Calu3 (cell line): ENCODE data around the gene PHOSPHO1. TPM values are rescaled to one million over a fixed set of nuclear protein-coding genes. Genes with fewer than 3 reads are reported as not detected.
"Not testable (repeated sequence)": the region's sequence is repeated elsewhere in the genome, so short reads cannot be mapped to it uniquely, and the experiment has no call there.

Experiments used
- BruUV-seq: library from RNA; stranded (reverse); fragments of 400-500 nt; replicated peaks from 2 replicates; lab custom pipeline; 2021; lab: Mats Ljungman, UMichigan
- CTCF ChIA-PET: fragments of 300-600 bp; sonication (Branson Sonifier 250); formaldehyde crosslinking; loops from one replicate; lab custom pipeline; 2022; ENCODE audit warnings: antibody characterized with exemption; lab: Charles Lee
- DNase-seq: peaks from one replicate; pipeline ENCODE4 v3.0.0; 2022
- H3K27ac Mint-ChIP-seq: one replicate; pipeline ENCODE4 v1.8.0; 2022; ENCODE audit warnings: mixed read lengths; ENCODE audit not compliant: unreplicated experiment
- H3K27me3 Mint-ChIP-seq: one replicate; pipeline ENCODE4 v1.8.0; 2022; ENCODE audit warnings: mixed read lengths; ENCODE audit not compliant: unreplicated experiment
- H3K36me3 Mint-ChIP-seq: one replicate; pipeline ENCODE4 v1.8.0; 2022; ENCODE audit warnings: mild to moderate bottlenecking, moderate library complexity, mixed read lengths; ENCODE audit not compliant: insufficient read depth, unreplicated experiment
- H3K4me1 Mint-ChIP-seq: one replicate; pipeline ENCODE4 v1.8.0; 2022; ENCODE audit warnings: mild to moderate bottlenecking, low read depth, mixed read lengths; ENCODE audit not compliant: unreplicated experiment
- H3K4me3 Mint-ChIP-seq: one replicate; pipeline ENCODE4 v1.8.0; 2022; ENCODE audit warnings: mild to moderate bottlenecking, low read depth, moderate library complexity, mixed read lengths; ENCODE audit not compliant: unreplicated experiment
- H3K9me3 Mint-ChIP-seq: one replicate; pipeline ENCODE4 v1.8.0; 2022; ENCODE audit warnings: low read depth, mixed read lengths; ENCODE audit not compliant: unreplicated experiment
- intact Hi-C: fragments of 100-400 bp; cut with micrococcal nuclease; formaldehyde crosslinking; loops from one replicate; pipeline ENCODE4 v1.10.0; 2022; ENCODE audit not compliant: unreplicated experiment
- total RNA-seq: library from RNA; stranded (reverse); gene quantifications from 2 replicates; pipeline ENCODE4 v1.2.3, GENCODE V29; 2022
- TF ChIP-seq, protein P1 (sequence below): fragments of 200-600 bp; IDR thresholded peaks from one replicate; pipeline ENCODE4 v1.8.0; 2022; ENCODE audit warnings: antibody characterized with exemption; ENCODE audit not compliant: unreplicated experiment

The PHOSPHO1 gene
- total RNA-seq, 1 experiment from 2014 or later, result not detected

DNA sequence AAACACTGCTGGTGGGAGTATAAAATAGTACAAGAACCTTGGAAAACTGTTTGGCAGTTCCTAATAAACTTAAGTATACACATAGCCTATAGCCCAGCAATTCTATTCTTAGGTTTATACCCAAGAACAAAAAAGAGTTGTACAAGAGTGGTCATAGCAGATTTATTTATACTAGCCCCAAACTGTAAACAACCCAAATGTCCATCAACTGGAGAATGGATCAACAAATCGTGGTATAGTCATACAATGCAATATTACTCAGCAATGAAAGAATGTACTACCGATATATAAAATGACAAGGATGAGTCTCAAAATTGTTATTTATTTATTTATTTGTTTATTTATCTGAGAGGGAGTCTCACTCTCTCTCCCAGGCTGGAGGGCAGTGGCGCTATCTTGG, 43.3 kb downstream of the PHOSPHO1 start:
- H3K36me3 Mint-ChIP-seq, result peaks cover 10% of the 10 kb centered on the region
- no peak overlapping the region for H3K27ac Mint-ChIP-seq
- no peak overlapping the region for H3K4me3 Mint-ChIP-seq
- DNase-seq, result no peak
- intact Hi-C loops, result no loop called here
- peaks cover 8% of the 10 kb centered on the region for H3K27me3 Mint-ChIP-seq
- CTCF ChIA-PET, result interaction anchor here (0.6 kb wide), 1 partner anchor 73 kb away, joined by 3 read pairs; no protein-coding TSS in a partner anchor
- H3K4me1 Mint-ChIP-seq, result no peaks in the 10 kb centered on the region
- TF ChIP-seq, protein P1, sequence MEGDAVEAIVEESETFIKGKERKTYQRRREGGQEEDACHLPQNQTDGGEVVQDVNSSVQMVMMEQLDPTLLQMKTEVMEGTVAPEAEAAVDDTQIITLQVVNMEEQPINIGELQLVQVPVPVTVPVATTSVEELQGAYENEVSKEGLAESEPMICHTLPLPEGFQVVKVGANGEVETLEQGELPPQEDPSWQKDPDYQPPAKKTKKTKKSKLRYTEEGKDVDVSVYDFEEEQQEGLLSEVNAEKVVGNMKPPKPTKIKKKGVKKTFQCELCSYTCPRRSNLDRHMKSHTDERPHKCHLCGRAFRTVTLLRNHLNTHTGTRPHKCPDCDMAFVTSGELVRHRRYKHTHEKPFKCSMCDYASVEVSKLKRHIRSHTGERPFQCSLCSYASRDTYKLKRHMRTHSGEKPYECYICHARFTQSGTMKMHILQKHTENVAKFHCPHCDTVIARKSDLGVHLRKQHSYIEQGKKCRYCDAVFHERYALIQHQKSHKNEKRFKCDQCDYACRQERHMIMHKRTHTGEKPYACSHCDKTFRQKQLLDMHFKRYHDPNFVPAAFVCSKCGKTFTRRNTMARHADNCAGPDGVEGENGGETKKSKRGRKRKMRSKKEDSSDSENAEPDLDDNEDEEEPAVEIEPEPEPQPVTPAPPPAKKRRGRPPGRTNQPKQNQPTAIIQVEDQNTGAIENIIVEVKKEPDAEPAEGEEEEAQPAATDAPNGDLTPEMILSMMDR, result no peak
- H3K9me3 Mint-ChIP-seq, result peaks cover 7% of the 10 kb centered on the region
- no TSS peak for BruUV-seq

DNA sequence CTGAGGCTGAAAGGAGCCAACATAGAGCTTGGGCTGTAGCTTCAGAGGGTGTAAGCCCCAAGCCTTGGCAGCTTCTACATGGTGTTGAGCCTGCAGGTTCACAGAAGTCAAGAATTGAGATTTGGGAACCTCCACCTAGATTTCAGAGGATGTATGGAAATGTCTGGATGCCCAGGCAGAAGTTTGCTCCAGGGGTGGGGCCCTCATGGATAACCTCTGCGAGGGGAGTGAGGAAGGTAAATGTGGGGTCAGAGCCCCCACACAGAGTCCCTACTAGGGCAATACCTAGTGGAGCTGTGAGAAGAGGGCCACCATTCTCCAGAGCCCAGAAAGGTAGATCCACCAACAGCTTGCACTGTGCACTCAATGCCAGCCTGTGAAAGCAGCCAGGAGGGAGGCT, 45.2 kb downstream of the PHOSPHO1 start:
- H3K27me3 Mint-ChIP-seq, H3K4me3 Mint-ChIP-seq, BruUV-seq, intact Hi-C loops, H3K27ac Mint-ChIP-seq, H3K9me3 Mint-ChIP-seq, H3K36me3 Mint-ChIP-seq, DNase-seq, H3K4me1 Mint-ChIP-seq, CTCF ChIA-PET: not testable (repeated sequence)

DNA sequence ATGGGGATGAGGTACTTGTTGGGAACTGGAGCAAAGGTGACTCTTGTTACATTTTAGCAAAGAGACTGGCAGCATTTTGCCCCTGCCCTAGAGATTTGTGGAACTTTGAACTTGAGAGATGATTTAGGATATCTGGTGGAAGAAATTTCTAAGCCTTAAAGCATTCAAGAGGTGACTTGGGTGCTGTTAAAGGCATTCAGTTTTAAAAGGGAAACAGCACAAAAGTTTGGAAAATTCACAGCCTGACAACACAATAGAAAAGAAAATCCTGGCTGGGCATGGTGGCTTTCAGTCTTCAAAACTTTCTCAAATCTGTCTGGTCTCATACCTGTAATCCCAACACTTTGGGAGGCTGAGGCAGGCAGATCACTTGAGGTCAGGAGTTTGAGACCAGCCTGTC, 46.1 kb downstream of the PHOSPHO1 start:
- H3K4me3 Mint-ChIP-seq, H3K9me3 Mint-ChIP-seq, intact Hi-C loops, H3K27me3 Mint-ChIP-seq, H3K27ac Mint-ChIP-seq, DNase-seq, H3K4me1 Mint-ChIP-seq, BruUV-seq, CTCF ChIA-PET, H3K36me3 Mint-ChIP-seq: not testable (repeated sequence)

DNA sequence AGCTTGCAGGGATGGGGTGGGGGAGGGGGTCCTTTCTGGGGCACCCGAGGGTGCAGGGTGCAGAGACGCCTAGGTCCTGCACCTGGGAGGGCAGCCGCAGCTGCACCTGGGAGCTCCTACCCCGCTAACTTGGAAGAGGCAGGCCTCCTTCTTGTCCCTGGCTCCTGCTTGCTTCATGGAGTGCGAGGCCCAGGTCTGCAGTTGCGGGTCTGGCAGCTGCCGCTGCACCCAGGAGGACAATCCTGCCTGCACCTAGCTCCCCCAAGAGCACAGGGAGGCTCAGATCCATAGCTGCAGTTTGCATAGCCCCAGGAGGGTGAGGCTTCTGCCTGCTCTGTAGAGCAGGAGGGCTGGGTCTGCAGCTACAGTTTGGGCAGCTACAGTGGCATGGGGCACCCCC, 46.8 kb downstream of the PHOSPHO1 start:
- Mint-ChIP-seq H3K4me1 (no peaks in the 10 kb centered on the region), H3K9me3 (peaks cover 7% of the 10 kb centered on the region), H3K27ac (no peak overlapping the region), H3K27me3 (peaks cover 9% of the 10 kb centered on the region), H3K36me3 (no peaks in the 10 kb centered on the region), H3K4me3 (no peak overlapping the region)
- intact Hi-C loops, result no loop called here
- CTCF ChIA-PET, result no interaction called here
- TF ChIP-seq, protein P1, result no peak
- DNase-seq, result no peak
- BruUV-seq, result no TSS peak

DNA sequence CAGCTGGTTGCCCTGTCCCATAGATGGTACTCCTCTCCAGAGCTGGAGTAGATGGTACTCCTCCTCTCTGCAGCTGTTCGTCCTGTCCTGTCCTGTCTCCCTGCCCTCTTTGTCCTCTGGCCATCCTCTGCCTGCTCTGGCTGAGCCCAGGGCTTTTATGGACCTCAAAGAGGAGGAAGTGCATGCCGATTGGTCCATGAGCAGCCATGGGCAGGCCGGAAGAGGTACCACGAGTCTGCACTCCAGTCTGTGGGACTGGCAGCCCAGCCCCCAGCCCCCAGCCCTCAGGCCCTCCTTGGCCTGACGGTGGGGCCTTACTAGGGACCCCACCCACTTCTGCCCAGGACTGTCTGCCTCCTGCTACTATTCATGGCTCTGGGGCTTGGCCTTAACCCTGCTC, 47.2 kb downstream of the PHOSPHO1 start:
- BruUV-seq, result no TSS peak
- no peak overlapping the region for H3K4me3 Mint-ChIP-seq
- H3K27me3 Mint-ChIP-seq, result peaks cover 9% of the 10 kb centered on the region
- TF ChIP-seq, protein P1, result no peak
- CTCF ChIA-PET, result no interaction called here
- H3K27ac Mint-ChIP-seq, result no peak overlapping the region
- H3K9me3 Mint-ChIP-seq, result peaks cover 7% of the 10 kb centered on the region
- DNase-seq, result no peak
- H3K4me1 Mint-ChIP-seq, result no peaks in the 10 kb centered on the region
- intact Hi-C loops, result no loop called here
- H3K36me3 Mint-ChIP-seq, result no peaks in the 10 kb centered on the region
